GM12878 (cell line): Measurements from ENCODE around the gene PLEKHG1.

Source experiments
- BRCA1 ChIP-seq: IDR thresholded peaks from 2 replicates; pipeline ENCODE4 v1.6.1; 2011; ENCODE audit warnings: low read depth, low read length, improper control_type of control experiment
- CEBPZ ChIP-seq: fragments of 150-350 bp; IDR thresholded peaks from 2 replicates; pipeline ENCODE4 v1.6.1; 2016; ENCODE audit warnings: low read depth, low read length
- GATAD2B ChIP-seq: fragments of 450-650 bp; conservative IDR thresholded peaks from 2 replicates; pipeline ENCODE4 v1.6.1; 2017; ENCODE audit warnings: low read depth, mild to moderate bottlenecking, moderate library complexity
- HCFC1 ChIP-seq: fragments of 150-350 bp; IDR thresholded peaks from 2 replicates; pipeline ENCODE4 v1.6.1; 2014; ENCODE audit warnings: low read length
- POLR2A ChIP-seq: IDR thresholded peaks from 2 replicates; pipeline ENCODE4 v1.6.1; 2011; ENCODE audit warnings: low read depth, mild to moderate bottlenecking, low read length
- RFX5 ChIP-seq: IDR thresholded peaks from 2 replicates; pipeline ENCODE4 v1.6.1; 2011; ENCODE audit warnings: low read depth, low read length, improper control_type of control experiment
- SIX5 ChIP-seq: IDR thresholded peaks from 2 replicates; pipeline ENCODE4 v1.6.1; 2011; ENCODE audit warnings: mild to moderate bottlenecking, low read depth, low read length, moderate library complexity; ENCODE audit not compliant: severe bottlenecking
- TAF1 ChIP-seq: IDR thresholded peaks from 2 replicates; pipeline ENCODE4 v1.6.1; 2011; ENCODE audit warnings: mild to moderate bottlenecking, low read depth, low read length, borderline replicate concordance
- TCF7 ChIP-seq: IDR thresholded peaks from 2 replicates; pipeline ENCODE4 v1.6.1; 2014; ENCODE audit warnings: antibody characterized with exemption, borderline replicate concordance
- TF ChIP-seq, protein P1 (sequence below), 3 experiments: IDR thresholded peaks in 2 of 3; conservative IDR thresholded peaks in 1 of 3; 2 replicates each; pipeline ENCODE4 v1.5.1; 2011; ENCODE audit warnings: low read depth in 3 of 3, low read length in 3 of 3, mild to moderate bottlenecking in 3 of 3, control low read depth in 2 of 3, moderate library complexity in 2 of 3, inconsistent platforms in 1 of 3, mixed read lengths in 1 of 3; ENCODE audit not compliant: control insufficient read depth in 2 of 3, insufficient read depth in 1 of 3; ENCODE audit errors: extremely low read depth in 1 of 3

DNA sequence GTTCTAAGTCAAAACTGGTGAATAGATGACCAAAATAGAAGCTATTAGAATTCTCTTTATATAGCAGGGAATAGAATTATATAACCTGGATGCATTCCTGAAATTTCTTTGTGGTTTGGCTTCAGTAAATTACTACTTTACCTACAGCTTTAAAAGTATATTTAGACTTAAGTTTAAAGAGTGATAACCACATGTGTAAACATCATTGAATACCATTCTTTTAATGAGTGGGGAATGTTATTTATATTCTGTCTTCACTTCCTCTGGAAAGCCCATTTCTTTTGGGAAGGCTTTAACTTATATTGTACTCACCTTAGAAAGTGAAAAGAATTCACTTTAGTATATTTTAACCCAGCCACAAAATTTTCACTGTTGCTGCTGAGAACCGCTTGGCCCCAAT, 39.1 kb downstream of the PLEKHG1 start:
- TF ChIP-seq, protein P1, sequence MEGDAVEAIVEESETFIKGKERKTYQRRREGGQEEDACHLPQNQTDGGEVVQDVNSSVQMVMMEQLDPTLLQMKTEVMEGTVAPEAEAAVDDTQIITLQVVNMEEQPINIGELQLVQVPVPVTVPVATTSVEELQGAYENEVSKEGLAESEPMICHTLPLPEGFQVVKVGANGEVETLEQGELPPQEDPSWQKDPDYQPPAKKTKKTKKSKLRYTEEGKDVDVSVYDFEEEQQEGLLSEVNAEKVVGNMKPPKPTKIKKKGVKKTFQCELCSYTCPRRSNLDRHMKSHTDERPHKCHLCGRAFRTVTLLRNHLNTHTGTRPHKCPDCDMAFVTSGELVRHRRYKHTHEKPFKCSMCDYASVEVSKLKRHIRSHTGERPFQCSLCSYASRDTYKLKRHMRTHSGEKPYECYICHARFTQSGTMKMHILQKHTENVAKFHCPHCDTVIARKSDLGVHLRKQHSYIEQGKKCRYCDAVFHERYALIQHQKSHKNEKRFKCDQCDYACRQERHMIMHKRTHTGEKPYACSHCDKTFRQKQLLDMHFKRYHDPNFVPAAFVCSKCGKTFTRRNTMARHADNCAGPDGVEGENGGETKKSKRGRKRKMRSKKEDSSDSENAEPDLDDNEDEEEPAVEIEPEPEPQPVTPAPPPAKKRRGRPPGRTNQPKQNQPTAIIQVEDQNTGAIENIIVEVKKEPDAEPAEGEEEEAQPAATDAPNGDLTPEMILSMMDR (IDR thresholded peaks at IDR 0.05 in 2 of 3, conservative IDR thresholded peaks at IDR 0.05 in 1 of 3; ENCODE audit: control insufficient read depth in 2 of 3, extremely low read depth in 1 of 3, insufficient read depth in 1 of 3, low read depth in 3 of 3, low read length in 3 of 3) = no peak
- TF ChIP-seq TAF1 (no peak), POLR2A (no peak), RFX5 (no peak), TCF7 (no peak), CEBPZ (no peak), HCFC1 (no peak), BRCA1 (no peak), GATAD2B (no peak), SIX5 (no peak)
